Left forelimb (tissue), 1 donor: ENCODE results near the gene CRYGN.

Experiments
- DNase-seq: peaks from one replicate; pipeline ENCODE4 v3.0.0-alpha.2; 2018; ENCODE audit warnings: low spot score

CRYGN gene

DNA sequence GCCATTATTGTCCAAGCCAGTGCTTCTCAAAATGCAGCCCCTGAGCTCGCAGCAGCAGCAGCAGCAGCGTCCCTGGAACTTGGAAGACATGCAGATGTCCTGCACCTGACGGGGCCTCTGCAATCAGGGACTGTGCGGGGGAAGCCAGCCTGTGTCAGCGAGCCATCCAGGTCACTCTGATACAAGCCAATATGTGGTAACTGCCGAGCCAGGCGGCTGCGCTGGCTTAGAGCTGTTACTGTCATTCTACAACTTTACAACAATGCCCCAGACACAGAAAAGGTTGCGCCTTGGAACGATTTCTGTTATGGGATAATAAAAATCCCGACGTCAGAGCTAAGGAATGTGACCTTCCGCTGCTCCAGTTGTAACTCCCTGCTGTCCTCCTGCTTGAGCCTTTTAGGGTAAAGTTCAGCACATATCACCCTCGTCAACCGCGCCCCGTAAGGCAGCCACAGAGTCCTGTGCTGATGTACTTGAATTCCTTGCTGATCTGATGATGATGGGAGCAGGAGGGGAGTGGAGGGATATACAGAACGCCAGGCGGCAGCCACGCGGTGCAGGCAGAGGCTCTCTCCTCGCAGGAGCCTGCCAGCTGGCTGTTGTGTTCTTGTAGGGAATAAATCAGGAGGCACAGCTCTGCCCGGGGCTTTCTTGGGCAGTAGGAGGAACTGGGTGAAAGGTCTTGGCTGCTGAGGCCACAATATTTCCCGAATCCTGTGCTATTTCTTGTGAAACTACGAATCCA is 20.0 kb upstream of the CRYGN start:
- DNase-seq = no peak

DNA sequence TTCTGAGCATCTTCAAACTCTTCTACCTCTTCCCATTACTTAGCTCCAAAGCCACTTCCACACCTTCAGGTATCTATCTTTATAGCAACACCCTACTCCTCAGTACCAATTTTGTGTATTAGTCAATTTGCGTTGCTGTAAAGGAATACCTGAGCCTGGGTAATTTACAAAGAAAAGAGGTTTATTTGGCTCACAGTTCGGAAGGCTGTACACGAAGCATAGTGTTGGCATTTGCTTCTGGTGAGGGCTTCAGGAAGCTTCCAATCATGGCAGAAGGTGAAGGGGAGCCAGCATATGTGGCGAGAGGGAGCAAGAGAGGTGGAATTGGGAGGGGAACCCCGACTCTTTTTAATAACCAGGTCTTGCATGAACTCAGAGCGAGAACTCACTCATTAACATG is 17.6 kb upstream of the CRYGN start:
- DNase-seq = no peak

DNA sequence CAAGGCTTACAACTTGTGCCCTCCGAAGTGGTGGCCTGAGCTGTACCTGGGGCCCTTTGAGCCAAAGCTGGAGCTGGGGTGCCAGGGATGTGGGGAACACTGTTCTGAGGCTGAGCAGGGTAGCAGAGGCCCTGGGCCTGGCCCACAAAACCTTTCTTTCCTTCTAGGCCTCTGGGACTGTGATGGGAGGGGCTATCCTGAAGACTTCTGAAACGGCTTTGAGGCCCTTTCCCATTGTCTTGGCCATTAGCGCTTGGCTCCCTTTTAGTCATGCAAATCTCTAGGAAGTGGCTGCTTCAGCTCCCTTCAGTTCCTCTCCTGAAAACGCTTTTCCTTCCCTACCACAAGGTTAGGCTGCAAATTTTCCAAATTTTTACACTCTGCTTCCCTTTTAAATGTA is 16.8 kb upstream of the CRYGN start:
- no peak for DNase-seq

DNA sequence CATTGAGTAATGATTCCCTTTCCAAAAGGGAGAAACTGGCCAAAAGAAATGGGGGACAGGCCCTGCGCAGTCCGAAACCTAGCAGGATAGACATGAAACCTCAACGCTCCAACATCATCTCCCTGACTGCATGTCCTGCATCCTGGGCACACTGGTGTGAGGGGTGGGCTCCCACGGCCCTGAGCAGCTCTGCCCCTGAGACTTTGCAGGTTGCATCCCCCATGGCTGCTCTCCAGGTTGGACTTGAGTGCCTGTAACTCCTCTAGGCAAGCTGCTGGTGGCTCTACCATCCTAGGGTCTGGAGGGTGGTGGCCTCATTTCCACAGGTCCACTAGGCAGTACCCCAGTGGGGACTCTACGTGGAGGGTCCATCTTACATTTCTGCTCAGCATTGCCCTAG is 16.3 kb upstream of the CRYGN start:
- DNase-seq = no peak

DNA sequence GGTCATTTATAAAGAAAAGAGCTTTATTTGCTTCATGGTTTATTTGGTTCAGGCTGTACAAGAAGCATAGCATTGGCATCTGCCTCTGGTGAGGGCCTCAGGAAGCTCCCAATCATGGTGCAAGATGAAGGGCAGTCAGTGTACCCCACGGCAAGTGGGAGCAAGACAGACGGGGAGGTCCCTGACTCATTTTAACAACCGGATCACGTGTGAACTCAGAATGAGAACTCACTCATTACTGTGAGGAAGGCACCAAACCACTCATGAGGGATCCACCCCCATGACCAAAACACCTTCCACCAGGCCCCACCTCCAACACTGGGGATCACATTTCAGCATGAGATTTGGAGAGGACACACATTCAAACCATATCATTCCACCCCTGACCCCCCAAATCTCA is 15.7 kb upstream of the CRYGN start:
- no peak for DNase-seq

DNA sequence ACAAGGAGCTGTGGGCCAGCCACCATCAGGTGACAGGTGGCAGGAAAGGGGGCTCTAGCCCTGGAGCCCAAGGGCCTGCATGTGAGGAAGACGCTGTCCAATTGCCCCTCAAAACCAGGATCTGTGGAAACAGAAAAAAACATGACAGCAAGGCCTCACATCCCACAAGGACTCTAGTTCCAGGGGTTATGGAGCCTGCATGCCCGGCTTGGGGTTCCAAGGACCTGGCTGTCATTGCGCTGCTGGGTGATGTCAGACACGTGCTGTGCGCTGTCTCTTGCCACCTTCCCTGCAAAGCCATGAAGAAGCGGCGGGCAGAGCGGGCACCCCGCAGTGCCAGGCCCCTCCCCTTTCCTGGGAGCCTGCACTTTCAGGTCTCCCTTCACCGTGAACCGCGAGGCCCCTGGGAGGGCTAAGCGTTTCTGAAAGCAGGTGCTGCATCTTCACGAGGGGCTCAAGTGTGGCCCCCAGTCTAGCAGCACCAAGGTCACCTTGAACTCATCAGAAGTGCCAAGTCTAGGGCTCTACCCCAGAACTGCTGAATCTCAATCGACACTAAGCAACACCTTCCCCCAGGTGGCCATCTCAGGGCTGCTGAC is 15.1 kb upstream of the CRYGN start:
- DNase-seq = no peak

DNA sequence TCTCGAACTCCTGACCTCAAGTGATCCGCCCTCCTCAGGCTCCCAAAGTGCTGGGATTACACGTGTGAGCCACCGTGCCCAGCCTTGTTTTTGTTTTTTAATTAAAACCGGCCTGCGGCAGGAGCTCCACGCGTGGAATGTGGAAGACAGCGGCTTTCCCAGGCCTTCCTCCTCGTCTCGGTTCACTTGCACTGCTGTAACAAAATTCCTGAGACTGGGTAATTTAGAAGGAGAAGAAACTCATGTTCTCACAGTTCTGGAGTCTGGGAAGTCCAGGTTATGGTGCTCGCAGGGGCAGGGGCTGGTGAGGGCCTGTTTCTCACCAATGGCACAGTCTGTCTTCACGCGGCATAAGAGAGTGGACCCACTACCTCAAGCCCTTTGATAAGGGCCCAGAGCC is 14.4 kb upstream of the CRYGN start:
- DNase-seq = peak; percentile 33

DNA sequence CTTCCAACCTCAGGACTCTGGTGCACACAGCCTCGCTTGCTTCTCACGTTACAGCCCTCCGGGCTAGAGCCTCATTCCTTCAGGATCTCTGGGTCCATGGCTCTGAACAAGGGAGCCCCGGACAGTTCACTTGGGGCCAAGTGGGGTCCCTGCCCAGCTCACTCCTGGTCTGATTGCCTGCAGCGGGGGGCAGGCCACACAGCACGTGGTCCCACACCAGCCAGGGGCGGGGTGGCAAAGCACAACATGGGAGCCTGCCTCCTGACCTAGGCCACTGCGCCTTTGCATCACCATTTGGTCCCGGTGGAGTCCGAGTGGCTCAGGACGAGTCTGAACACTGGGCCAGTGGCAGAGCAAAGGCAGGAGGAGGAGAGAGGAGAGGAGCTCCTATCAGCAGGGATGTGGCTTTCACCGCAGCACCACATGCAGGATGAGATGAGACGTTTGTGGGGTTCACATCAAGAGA is 13.4 kb upstream of the CRYGN start:
- peak; percentile 56 for DNase-seq

DNA sequence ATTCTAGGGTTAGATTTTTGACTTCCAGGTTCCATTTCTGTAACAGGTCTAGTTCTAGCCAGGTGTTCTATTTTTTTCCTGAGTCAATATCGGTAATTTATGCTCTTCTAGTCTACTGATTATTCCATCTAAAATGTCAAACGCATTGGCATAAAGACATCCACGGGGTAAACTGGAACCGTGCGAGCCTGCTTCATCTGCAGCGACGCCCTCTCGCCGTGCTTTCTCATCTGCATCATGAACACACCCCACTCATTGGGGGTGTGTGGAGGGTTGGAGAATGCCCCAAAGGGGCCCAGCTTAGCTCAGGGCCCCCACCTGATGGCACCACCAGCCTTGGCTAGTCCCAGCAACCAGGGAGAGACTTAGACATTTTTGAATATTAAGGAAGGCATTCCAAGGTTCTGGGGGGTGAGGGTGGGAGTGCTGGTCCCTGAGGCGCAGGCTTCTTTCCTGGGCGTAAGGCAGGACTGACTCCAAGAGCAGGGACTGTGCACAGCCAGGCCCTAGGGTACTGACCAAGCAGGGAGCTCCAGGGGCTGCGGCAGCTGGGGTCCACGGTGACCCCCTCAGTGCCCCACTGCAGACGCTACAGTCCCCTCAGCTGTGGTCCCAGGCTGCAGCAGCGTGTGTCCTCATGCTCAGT is 12.9 kb upstream of the CRYGN start:
- DNase-seq = peak; percentile 46

DNA sequence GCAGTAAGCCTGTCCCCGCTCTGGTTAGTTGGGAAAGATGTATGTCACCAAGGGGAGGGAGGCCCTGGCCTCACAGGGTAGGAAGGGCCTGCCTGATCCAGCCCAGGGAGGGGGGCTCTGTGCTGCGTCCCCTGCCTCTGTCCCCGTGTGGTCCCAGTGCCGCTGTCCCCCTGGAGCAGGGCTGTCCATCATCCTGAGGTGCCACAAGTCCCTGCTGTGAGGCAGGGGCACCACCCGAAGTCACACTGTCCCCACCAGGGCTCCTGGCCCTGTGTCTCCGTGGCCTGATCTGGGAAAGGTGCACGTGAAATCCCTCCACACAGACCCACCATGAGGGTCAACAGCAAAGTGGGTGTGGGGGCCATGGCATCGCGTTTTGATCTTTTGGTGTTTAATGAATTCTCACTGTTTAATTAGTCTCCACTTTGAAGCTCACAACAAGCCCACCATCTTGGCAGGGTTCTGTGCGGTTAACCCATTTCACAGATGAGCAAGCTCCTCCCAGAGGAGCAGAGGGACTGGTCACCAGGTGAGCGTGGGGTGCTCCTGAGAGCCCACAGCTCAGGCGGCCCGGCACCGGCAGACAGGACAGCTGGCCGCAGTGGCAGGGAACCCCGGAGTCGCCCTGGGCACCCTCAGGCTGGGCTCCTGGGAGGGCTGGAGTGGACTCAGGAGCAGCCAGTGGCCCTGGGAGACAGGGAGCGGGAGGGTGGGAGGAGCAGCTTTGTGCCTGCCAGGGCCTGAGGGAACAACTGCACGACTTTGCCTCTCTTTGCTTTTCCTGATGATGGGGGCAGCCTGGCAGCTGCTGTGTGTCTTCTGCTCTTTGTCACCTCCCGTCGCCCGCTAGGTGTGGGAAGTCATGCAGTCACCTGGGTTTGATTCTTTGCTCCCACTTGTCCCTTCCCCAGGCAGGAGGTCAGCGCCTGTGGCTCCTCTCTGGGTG is 12.0 kb upstream of the CRYGN start:
- peak; percentile 61 for DNase-seq

DNA sequence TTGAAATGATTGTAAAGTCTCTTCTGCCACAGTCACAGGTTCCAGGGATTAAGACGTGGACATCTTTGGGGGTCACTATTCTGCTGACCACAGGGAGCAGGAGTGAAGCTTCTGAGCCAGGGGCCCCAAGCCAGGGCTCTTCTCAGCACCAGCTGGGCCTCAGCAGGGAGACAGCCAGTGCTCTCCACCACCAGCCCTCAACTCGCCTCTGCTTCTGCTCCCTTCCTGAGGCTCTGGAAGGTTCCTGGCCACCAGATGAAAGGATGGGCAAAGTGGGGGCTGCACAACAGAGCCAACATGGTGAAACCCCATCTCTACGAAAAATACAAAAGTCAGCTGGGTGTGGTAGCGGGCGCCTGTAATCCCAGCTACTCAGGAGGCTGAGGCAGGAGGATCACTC is 11.2 kb upstream of the CRYGN start:
- DNase-seq = no peak

DNA sequence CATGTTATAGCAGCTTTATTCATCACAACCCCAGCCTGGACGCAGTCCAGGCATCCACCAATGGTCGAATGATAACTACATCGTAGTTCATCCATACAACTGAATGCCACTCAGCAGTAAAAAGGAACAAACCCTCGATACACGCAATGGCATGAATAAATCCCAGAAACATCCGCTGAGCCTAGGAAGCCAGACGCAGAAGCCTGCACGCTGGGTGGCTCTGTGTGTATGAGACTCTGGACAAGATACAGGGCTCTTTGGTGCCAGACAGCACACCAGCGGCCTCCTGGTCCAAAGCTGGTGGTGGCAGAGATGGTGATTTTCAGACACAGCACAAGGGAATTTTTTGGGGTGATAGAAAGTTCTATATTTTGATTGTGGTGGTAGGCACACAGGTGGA is 10.0 kb upstream of the CRYGN start:
- DNase-seq = no peak

DNA sequence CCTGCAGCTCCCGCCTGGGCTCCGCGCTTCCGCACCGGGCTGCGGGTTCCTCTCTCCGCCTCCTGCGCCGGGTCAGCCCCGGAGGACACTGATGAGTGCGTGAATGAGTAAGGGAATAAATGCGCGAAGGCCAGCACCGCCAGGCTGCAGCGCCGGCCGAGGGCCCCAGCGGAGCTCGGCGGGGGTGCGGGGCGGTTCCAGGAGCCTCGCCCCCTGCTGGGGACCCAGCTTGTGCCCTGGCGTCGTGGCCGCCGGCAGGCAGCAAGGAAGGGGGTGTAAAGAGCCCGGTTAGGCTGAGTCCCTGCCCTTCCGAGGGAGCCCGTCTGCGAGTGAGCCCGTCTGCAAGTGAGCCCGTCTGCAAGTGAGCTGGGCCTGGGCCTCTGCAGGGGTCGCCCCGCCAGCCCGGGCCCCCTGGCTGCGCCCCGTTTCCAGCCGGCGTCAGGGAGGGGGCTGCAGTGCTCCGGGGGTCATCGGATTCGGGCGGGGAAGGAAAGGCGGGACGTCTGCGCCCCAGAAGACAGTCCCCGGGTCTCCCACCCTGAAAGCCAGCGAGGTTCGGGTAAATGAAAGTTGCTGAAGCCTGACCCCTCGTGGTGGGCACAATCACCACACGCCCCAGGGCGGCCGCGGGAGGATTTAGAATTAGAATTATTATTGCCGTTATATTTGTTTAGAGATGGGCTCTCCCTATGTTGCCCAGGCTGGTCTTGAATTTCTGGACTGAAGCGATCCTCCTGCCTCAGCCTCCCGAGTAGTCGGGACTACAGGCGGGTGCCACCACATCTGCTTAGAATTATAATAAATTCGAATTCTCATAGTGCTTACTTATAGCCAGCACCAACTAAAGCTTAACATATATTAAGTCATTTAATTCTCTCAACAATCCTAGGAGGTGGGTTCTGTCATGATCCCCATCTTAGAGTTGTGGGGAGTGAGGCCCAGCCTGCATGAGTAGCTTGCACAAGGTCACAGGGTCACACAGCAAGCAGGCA is 8.6 kb upstream of the CRYGN start:
- peak; percentile 86 for DNase-seq

DNA sequence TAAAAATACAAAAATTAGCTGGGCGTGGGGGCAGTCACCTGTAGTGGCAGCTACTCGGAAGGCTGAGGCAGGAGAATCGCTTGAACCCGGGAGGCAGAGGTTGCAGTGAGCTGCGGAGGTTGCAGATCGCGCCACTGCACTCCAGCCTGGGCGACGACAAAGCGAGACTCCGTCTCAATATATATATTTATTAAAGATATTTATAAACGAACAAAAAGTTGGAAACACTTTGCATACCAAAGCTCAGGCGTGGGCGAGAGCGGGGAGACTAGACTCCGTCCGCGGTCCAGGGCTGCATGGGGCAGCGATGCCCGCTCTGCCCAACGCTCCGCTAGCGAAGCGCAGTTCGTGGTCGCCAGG is 7.9 kb upstream of the CRYGN start:
- no peak for DNase-seq

DNA sequence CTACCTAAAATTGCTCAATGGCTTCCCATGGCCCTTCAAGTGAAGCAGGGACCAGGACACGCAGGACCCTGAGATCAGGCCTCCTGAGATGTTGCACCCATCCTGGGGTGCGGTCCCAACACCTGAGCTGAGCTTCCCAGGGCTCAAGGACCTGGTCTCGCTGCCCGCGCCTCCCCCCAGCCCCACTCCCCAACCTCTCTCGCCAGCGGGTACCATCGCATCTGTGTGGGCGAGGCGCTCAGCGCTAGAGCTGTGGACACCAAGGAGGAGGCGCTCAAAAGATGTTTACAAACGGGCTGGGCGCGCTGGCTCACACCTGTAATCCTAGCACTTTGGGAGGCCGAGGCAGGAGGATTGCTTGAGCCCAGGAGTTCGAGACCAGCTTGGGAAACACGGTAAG is 7.4 kb upstream of the CRYGN start:
- DNase-seq = no peak

DNA sequence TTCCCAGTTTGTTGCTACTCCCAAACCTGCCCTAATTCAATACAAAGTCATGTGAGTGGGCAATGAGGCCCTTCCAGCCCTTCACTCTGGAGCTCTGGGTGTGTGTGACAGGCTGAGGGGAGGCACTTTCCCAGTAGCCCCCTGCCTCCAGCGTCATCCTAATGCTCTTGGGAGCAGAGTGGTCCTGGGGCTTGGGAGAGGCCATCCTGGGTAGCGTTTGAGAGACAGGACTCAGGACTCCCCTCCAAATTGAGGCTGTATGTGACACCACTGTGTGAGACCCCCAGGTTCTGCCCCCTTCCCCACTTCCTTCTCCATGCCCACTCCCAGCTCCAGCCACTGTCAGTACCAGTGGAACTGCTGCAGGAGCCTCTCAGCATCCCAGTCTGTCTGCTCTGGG is 6.5 kb upstream of the CRYGN start:
- no peak for DNase-seq

DNA sequence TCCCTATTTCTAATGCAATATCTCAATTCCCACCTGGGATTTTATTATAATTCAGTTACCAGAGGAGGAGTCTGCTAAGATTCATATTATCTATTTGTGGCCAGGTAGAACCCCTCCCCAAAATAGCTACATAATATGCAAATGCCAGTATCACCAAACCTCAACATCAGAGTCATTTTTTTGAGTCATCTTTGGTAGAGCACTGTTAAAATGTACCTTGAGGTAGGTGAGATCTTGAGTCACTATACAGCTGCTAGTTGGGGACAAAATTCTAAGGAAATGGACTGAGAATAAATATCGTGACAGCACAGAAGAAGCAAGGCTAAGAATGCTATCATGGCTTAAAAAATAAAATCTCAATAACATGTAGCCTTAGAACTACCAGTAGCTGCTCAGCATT is 4.7 kb upstream of the CRYGN start:
- DNase-seq = no peak

DNA sequence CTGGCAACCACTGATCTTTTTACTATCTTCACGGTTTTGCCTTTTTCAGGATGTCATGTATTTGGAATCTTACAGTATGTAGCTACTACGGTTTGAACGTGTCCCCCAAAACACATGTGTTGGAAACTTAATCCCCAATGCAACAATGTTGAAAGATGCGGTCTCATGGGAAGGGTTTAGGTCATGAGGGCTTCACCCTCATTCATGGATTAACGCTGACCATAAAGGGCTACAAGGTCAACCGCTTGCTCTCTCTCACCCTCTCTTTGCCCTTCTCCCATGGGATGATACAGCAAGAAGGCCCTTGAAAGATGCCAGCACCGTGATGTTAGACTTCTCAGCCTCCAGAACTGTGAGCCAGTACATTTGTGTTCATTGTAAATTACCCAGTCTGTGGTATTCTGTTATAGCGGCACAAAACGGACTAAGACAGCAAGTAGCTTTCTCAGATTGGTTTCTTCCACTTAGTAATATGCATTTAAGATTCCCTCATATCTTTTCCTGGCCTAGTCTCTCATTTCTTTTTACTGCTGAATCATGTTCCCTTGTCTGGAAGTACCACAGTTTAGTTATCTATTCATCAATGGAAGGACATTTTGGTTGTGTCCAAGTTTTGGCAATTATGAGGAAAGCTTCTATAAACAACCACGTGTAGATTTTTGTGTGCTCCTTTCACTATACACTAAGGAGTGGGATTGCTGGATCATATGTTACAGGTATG is 3.0 kb upstream of the CRYGN start:
- DNase-seq = no peak

DNA sequence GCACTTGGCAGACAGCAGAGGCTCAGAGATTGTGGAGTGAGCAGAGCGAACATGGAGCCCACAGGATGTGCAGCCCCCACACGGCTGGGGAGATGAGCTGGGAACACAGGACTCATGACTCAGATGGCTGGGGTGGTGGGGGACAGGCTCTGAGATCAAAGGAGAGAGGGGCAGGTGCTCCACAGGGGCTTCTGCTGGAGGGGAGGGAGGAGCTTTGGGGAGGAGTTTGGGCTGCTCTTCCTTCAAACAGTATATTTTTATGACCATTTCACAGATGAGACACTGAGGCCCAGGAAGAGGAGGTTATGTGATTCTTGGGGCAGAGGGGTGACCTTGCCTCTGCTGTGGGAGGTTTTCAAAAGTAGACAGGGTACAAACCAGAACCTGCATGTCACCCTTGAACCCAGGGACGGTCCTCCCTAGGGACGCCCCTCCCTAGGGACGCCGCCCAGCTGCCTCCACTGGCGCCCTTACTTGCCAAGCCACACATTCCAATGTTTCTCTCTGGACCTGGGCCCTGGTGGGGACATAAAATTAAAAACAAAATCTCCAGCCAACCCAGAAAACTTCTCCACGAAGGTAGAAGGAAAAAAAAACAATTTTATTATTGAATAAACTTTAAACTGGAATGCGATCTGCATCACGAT is 981 bp upstream of the CRYGN start:
- no peak for DNase-seq
